ENCODE measurements around the gene SCUBE2.

Gene SCUBE2

GRCh38 chr11:9073466-9074225 lies 17.8 kb downstream of the SCUBE2 start:
- DNase-seq = no peak

- no peak for DNase-seq
These were observed 18.7 kb downstream of the SCUBE2 start for GRCh38 chr11:9072626-9073176.

DNA sequence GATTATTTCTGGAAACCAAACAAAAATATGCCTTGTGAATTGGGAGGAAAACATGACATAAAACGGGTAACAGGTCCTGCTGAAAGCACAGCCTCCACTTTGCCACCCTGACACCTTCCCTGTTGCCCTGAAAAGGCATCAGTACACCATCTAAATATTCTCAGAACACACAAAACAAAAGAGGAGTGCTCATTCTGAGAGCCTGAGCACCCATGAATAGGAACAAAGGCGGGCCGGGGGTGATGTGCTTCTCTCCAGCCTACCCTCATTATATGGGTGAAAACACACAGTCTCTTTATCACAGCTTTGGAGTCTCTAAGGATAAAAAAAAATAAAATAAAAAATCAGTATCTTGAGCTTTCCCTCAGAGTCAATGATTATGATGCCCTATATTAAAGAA lies 19.7 kb downstream of the SCUBE2 start:
- DNase-seq = no peak

- DNase-seq = no peak
These were observed 20.5 kb downstream of the SCUBE2 start for GRCh38 chr11:9070749-9071491.

- no peak for DNase-seq
These were observed 21.4 kb downstream of the SCUBE2 start for GRCh38 chr11:9069862-9070470.

DNA sequence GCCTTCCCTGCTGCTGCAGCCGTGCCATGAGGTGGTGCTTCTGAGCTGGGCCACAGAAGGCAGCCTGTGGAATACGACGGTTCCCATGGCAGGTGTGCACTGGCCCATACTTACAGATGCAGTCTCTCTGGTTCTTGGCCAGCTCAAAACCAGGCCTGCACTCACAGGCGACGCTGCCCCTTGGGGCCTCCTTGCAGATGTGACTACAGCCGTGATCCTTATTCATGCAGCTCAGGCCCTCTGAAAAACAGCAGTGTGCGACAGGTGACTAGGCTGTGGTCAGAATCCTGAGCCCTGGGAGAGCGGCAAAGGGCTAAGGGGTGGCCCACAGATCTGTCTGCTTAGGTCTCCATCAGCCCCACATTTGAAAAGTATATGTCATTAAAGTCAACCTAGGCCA lies 22.1 kb downstream of the SCUBE2 start:
- DNase-seq = no peak

DNA sequence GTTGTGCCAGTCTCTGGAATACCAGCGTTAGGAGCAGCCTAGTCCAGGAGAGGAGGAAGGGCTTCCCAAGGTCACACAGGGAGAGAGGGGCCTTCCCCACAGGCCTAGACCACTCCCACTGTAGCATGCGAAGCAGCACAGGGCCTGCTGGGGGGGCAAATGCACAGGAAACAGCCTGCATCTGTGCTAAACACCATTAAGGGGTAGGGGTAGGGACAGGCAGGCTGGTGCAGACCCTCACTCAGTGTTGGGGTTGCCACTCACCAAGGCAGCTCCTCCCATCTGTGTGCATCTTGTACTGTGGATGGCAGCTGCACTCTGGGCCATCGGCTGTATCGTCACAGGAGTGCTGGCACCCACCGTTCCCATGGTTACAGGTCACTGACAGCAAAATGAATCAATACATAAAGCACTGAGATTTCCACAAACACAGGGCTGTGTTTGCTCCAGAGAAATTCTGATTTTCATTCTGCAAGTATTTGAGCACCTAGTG lies 24.9 kb downstream of the SCUBE2 start:
- DNase-seq = peak; percentile 52

- peak; percentile 12 for DNase-seq
These were observed 25.6 kb downstream of the SCUBE2 start for GRCh38 chr11:9065607-9066432.

DNA sequence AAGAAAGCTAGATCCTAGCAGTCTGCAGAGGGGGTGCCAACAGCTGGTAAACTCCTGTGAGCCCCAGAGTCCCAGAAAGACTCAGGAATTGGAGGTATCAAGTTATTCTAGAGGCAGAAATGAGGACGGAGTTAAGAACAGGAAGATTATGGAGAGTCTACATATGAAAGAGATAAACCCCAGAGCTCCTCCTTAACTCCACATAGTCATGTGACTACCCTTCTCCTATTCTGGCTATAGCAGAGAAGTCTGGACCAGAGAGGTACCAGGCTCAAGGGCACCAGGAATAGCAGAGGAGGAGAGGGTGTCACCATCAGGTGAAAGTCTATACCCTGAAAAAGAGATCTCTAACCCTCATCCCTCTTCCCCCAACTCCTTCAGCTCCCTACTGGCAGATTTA lies 29.6 kb downstream of the SCUBE2 start:
- DNase-seq = no peak

DNA sequence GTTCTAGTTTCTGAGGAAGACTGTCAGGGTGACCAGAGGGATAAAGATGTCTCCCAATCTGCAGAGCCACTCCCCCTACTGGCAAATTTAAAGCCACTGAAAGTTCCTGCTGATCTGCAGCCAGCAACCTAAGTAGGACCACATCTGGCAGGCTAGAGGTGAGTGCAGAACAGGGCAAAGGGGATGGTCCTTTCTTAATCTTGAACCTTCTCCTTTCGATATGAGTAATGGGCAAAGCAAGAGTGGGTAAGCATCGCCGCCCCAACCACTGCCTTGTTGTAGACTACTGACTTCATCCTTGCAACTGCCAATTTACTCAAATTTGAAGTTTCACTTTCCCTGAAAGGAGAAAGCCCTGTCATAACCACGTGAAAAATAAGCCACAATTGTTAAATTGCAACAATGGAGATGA lies 30.7 kb downstream of the SCUBE2 start:
- no peak for DNase-seq

GRCh38 chr11:9059406-9059805 lies 32.0 kb downstream of the SCUBE2 start:
- DNase-seq = no peak

DNA sequence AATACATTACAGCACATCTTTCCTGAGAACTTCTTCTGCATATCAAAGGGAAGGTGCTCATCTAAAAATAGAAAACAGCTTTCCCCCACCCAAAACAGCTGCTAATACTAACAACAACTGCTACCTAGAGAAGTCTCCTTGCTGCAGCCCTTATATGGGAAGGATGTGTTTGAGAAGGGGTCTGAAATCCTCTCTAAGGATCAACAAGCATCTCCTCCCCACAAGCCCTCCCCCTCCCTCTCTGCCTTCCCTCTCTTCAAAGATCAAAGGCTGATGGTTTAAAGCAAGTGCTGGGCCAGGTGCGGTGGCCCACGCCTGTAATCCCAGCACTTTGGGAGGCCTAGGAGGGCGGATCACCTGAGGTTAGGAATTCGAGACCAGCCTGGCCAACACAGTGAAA lies 33.5 kb downstream of the SCUBE2 start:
- DNase-seq = no peak

DNA sequence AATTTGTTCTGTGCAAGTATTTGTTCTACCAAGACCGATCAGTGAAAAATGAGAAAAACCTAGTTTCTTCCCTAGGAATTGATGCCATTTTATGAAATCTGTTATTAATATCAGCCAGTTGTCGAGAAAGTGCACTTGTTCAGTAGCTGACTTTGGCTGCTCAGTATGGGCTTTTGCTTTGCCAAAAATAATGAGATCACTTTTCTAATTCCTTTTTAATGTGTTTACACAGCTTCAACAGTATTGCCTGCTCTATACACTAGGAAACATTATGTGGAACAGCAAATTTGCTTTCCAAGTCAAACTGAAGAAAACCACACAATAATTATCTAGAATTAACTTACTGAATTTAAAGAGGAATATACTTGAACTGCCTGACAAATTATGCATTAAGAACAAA lies 34.4 kb downstream of the SCUBE2 start:
- DNase-seq = peak; percentile 61

- DNase-seq = no peak
These were observed 34.9 kb downstream of the SCUBE2 start for GRCh38 chr11:9056467-9056866.

DNA sequence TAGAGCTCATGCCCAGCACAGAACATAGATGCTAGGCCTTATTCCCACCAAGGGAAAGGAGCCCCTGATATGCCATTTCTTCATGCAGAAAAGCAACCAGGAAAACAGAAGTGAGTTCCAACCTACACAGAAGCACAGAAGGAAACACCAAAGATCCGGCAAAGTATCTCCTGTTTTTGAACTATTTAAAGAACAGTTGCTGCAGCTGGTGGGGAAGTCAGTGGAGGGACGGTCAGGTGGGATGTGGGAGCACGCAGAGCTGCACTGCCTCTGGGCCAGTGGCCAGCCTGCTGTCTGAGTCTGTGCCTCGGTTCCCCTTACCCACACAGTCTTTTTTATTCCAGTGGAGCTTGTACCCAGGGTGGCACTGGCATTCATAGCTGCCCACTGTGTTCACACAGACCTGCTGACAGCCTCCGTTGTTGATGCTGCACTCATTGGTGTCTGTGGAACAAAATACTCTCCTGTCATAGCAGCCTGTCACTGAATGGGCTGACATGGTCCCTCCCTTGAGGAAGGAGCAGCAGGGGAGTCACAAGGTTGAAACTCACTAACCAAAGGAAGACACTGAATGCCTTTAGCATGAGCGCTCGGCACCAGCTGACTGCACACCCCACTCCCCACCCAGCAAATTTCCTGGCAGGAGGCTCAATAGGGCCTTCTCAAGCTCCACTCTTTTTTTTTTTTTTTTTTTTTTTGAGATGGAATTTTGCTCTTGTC lies 37.9 kb downstream of the SCUBE2 start:
- no peak for DNase-seq

GRCh38 chr11:9052316-9052715 lies 39.1 kb downstream of the SCUBE2 start:
- no peak for DNase-seq

GRCh38 chr11:9049959-9050358 lies 41.4 kb downstream of the SCUBE2 start:
- DNase-seq = no peak

DNA sequence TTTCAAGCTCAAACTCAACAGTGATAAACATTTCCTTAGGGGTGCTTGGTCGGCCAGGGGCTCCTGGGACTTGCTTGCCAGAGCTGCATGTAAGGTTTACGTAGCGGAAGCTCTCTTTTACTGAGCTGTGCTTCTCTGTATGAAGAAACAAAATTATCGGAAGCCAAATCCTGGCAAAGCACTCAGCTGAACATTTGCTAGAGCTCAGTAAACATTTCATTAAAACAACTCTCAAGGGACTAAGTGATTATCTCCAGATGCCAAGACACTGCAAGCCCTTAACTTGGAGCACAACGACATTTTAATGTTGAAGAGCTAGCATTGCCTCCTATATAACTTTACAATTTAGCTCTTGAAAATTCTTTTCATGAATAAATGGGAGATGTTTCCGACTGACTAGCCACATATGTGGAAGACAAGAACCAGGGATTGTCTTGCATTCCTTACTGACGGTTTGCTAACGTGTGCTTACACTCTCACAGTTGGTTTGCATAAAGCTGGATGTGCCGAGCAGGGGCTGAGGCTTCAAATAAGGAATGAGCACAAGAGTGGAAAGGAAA lies 43.4 kb downstream of the SCUBE2 start:
- no peak for DNase-seq

- DNase-seq = no peak
These were observed 44.9 kb downstream of the SCUBE2 start for GRCh38 chr11:9046481-9046880.

DNA sequence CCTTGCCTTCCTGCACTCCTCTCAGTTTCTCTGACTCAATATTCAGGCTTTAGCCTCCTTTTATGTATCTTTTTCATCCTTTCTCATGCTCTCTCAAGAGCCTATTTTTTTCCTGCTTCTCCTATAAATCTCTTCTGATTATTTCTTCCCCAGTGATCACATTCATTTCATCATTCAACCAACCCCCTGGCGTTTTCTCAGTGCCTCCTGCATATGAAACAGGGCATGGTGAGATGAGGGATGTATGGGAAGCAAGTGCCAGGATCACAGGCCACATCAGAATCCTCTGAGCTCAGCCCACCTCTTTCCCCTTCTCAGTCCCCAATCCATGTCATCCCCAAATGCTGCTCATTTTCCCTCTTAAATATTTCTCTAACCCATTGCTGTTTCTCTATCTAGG lies 48.9 kb downstream of the SCUBE2 start:
- DNase-seq = no peak

DNA sequence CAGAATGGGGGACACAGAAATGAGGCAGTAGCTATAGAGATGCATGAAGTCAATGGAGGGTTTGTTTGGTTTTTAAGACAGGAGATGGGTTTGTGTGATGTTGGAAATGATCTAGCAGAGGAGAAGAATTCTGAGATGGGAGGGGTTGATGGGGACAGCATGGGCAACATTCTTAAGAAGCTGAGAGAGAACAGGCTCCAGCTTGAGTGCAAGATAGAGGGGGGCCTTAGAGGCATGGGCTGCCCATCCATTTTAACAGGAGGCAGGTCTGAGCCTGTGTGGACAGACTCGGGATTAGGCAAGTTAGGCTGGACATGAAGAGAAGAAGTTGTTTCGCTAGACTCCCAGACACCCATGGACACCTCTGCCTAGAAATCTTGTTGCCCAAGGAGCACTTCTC lies 49.7 kb downstream of the SCUBE2 start:
- no peak for DNase-seq

DNA sequence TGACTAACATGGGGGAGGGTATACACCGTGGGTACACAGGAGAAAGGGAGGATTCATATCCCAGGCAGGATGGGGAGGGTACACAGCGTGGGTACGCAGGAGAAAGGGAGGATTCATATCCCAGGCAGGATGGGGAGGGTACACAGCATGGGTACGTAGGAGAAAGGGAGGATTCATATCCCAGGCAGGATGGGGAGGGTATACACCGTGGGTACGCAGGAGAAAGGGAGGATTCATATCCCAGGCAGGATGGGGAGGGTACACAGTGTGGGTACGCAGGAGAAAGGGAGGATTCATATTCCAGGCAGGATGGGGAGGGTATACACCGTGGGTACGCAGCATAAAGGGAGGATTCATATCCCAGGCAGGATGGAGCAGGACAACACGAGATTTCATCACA lies 51.0 kb downstream of the SCUBE2 start:
- no peak for DNase-seq

All from COR-L47 (cell line).